Spleen (tissue), 7 donors: Measurements from ENCODE around the gene SLC7A11.

Experiments used
- POLR2A ChIP-seq, 3 donors: fragments of 450-650 bp; IDR thresholded peaks; one replicate each; pipeline ENCODE4 v1.5.1; 2017; ENCODE audit warnings: antibody characterized with exemption in 3 of 3, mild to moderate bottlenecking in 1 of 3
- POLR2AphosphoS5 ChIP-seq, 3 donors: sonication (generic); formaldehyde crosslinking; IDR thresholded peaks; one replicate each; pipeline ENCODE4 v1.5.1; 2017; ENCODE audit warnings: antibody characterized with exemption in 3 of 3
- TF ChIP-seq, protein P1 (sequence below), 11 experiments: fragments of 200-600 bp in 7 of 11; fragments of 450-650 bp in 4 of 11; sonication (generic) in 4 of 11; IDR thresholded peaks in 8 of 11; conservative IDR thresholded peaks in 3 of 11; 1 replicate in 7 of 11; 2 replicates in 4 of 11; pipeline versions ENCODE4 v1.4.0 to v1.8.0; 2016 to 2021; ENCODE audit warnings: antibody characterized with exemption in 11 of 11, inconsistent platforms in 4 of 11, mild to moderate bottlenecking in 1 of 11
- donor health status: DM: no; HTN: no; CAD: no; lungs with moderate emphysema.
- donor health status: DM: no; HTN: no; CAD: no.
- donor health status: DM: no; HTN: no; CAD: no.

DNA sequence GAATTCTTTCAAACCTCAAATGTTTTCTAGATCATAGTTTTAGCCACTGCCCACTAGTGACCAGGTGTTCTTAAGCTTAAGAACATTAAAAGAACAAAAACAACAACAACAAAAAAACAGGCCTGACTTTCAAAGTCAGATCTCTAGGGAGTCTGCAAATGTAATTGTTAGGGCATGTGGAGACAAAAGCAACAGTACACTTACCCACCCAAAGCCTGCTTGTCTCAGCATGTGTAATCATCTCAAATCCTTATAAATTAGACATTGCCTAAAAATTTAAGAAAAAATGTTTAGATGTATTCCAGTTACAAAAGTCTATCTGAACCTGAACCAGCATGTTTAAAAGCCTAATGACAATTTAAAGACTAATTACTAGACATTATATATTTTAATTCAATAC is 79.9 kb downstream of the SLC7A11 start:
- TF ChIP-seq, protein P1, sequence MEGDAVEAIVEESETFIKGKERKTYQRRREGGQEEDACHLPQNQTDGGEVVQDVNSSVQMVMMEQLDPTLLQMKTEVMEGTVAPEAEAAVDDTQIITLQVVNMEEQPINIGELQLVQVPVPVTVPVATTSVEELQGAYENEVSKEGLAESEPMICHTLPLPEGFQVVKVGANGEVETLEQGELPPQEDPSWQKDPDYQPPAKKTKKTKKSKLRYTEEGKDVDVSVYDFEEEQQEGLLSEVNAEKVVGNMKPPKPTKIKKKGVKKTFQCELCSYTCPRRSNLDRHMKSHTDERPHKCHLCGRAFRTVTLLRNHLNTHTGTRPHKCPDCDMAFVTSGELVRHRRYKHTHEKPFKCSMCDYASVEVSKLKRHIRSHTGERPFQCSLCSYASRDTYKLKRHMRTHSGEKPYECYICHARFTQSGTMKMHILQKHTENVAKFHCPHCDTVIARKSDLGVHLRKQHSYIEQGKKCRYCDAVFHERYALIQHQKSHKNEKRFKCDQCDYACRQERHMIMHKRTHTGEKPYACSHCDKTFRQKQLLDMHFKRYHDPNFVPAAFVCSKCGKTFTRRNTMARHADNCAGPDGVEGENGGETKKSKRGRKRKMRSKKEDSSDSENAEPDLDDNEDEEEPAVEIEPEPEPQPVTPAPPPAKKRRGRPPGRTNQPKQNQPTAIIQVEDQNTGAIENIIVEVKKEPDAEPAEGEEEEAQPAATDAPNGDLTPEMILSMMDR (IDR thresholded peaks at IDR 0.05 in 8 of 11, conservative IDR thresholded peaks at IDR 0.05 in 3 of 11), result no peak
- TF ChIP-seq POLR2A (IDR thresholded peaks at IDR 0.05) (no peak), POLR2AphosphoS5 (IDR thresholded peaks at IDR 0.05) (no peak)
